ENCODE data around the gene NAPA.

The NAPA gene

DNA sequence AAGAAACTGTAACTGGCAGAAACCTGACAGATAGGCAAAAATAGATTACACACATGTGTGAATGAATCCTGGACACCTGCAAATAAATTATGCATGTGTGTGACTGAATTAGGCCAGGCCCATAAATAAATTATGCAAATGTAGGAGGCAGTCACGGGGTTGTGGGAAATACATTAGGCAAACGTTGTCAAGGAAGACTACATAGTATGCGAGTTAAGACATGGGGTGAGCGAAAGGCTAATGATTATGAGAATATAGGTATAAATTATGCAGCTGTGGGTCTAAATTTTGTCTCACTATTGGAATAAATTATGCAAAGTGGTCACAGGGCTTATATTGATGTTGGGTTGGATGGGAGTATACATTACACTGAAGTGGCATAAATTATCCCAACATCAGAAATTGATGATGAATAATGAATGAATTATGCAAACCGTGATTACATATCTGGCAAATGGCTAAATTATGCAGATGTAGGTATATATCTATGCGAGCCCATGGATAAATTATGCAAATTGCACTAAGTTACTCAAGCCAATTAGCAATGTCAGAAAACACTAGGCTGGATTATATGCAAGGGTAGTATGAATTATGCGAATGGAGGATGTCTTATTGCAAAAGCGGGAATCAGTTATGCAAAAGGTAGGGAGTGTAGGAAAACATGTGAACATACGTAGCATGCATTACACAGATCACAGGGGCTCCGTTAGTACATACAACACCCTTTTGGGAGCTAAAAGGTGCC lies 50.0 kb downstream of the NAPA start:
- no peaks in the 10 kb centered on the region for H3K36me3 ChIP-seq (ENCODE audit: control insufficient read depth in 2 of 2, insufficient read depth in 2 of 2, low read length in 2 of 2)
- no peak overlapping the region for H3K4me3 ChIP-seq (ENCODE audit: low read length in 2 of 2)
- H3K4me1 ChIP-seq (ENCODE audit: control insufficient read depth in 2 of 2, insufficient read depth in 2 of 2, low read length in 2 of 2), result no peaks in the 10 kb centered on the region
- H3K27ac ChIP-seq (ENCODE audit: low read depth in 2 of 2, low read length in 2 of 2), result no peak overlapping the region
- no peaks in the 10 kb centered on the region for H3K9me3 ChIP-seq (ENCODE audit: control insufficient read depth in 2 of 2, low read length in 2 of 2)
- peaks cover 14 to 20% of the 10 kb centered on the region in 2 donors for H3K27me3 ChIP-seq (ENCODE audit: control insufficient read depth in 2 of 2, insufficient read depth in 2 of 2, low read length in 2 of 2)
- H3K9ac ChIP-seq (ENCODE audit: low read depth in 1 of 2, low read length in 2 of 2), result no peak overlapping the region

DNA sequence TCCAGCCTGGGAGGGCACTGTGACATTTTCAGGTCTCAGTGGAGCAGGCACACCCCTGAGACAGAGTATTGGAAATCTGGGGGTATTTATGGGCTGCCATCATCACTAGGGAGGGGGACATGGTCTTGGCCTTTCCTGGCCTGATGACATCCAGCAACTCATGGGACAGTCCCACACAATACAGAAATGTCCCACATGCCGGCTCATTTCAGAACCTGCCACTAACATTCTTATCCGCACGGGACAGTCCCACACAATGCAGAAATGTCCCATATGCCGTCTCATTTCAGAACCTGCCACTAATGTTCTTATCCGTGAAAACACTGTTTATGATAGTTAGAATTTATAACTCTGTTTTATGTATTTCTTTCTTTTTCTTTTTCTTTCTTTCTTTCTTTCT lies 53.0 kb downstream of the NAPA start:
- Histone ChIP-seq H3K27ac (ENCODE audit: low read depth in 2 of 2, low read length in 2 of 2) (no peak overlapping the region), H3K36me3 (ENCODE audit: control insufficient read depth in 2 of 2, insufficient read depth in 2 of 2, low read length in 2 of 2) (no peaks in the 10 kb centered on the region), H3K27me3 (ENCODE audit: control insufficient read depth in 2 of 2, insufficient read depth in 2 of 2, low read length in 2 of 2) (peaks cover 18 to 33% of the 10 kb centered on the region in 2 donors)

DNA sequence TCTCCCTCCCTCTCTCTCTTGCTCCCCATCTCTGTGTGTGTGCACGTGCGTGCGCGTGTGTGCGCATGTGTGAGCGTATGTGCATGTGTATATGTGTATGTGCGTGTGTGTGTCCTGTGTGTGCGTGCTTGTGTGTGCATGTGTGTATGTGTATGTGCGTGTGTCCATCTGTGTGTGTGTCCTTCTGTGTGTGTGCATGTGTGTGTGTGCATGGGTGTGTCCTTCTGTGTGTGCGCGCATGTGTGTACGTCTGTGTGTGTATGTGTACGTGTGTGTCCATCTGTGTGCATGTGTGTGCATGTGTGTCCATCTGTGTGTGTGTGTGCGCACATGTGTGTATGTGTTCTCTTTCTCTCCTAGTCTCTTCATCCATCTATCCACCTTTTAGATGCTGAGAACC lies 55.4 kb downstream of the NAPA start:
- H3K27ac ChIP-seq (ENCODE audit: low read depth in 2 of 2, low read length in 2 of 2), result no peak overlapping the region
- H3K9ac ChIP-seq (ENCODE audit: low read depth in 1 of 2, low read length in 2 of 2), result no peak overlapping the region
- peaks cover 9% of the 10 kb centered on the region in 2 donors for H3K9me3 ChIP-seq (ENCODE audit: control insufficient read depth in 2 of 2, low read length in 2 of 2)
- no peak overlapping the region for H3K4me3 ChIP-seq (ENCODE audit: low read length in 2 of 2)
- H3K36me3 ChIP-seq (ENCODE audit: control insufficient read depth in 2 of 2, insufficient read depth in 2 of 2, low read length in 2 of 2), result no peaks in the 10 kb centered on the region
- H3K27me3 ChIP-seq (ENCODE audit: control insufficient read depth in 2 of 2, insufficient read depth in 2 of 2, low read length in 2 of 2), result peaks cover 25 to 47% of the 10 kb centered on the region in 2 donors
- no peaks in the 10 kb centered on the region for H3K4me1 ChIP-seq (ENCODE audit: control insufficient read depth in 2 of 2, insufficient read depth in 2 of 2, low read length in 2 of 2)

More for the DNA sequence above, 53.0 kb downstream of the NAPA start:
- no peak overlapping the region for H3K9ac ChIP-seq (ENCODE audit: low read depth in 1 of 2, low read length in 2 of 2)
- no peak overlapping the region for H3K4me3 ChIP-seq (ENCODE audit: low read length in 2 of 2)
- no peaks in the 10 kb centered on the region for H3K4me1 ChIP-seq (ENCODE audit: control insufficient read depth in 2 of 2, insufficient read depth in 2 of 2, low read length in 2 of 2)
- H3K9me3 ChIP-seq (ENCODE audit: control insufficient read depth in 2 of 2, low read length in 2 of 2), result no peaks in the 10 kb centered on the region

DNA sequence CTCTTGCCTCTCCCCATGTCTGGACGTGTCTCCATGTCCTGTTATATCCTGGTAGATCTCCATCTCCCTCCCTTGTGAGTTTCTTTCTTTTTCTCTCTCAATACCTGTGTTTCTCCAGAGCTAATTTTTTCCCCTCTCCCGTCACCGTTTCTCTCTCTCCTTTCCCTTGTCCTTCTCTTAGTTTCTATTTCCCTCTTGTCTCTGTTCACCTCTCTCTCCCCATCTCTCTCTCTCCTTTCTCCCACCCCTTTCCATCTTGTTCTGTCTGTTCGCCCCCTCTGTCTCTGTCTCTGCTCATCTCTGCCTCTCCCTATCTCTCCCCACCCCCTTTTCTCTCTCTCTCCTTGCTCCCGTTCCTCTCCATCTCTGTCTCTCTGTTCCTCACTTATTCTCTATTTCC lies 56.2 kb downstream of the NAPA start:
- peaks cover 9% of the 10 kb centered on the region in 2 donors for H3K9me3 ChIP-seq (ENCODE audit: control insufficient read depth in 2 of 2, low read length in 2 of 2)
- H3K27me3 ChIP-seq (ENCODE audit: control insufficient read depth in 2 of 2, insufficient read depth in 2 of 2, low read length in 2 of 2), result peaks cover 25 to 47% of the 10 kb centered on the region in 2 donors
- no peak overlapping the region for H3K9ac ChIP-seq (ENCODE audit: low read depth in 1 of 2, low read length in 2 of 2)
- H3K36me3 ChIP-seq (ENCODE audit: control insufficient read depth in 2 of 2, insufficient read depth in 2 of 2, low read length in 2 of 2), result no peaks in the 10 kb centered on the region
- H3K4me1 ChIP-seq (ENCODE audit: control insufficient read depth in 2 of 2, insufficient read depth in 2 of 2, low read length in 2 of 2), result no peaks in the 10 kb centered on the region
- no peak overlapping the region for H3K27ac ChIP-seq (ENCODE audit: low read depth in 2 of 2, low read length in 2 of 2)
- no peak overlapping the region for H3K4me3 ChIP-seq (ENCODE audit: low read length in 2 of 2)

DNA sequence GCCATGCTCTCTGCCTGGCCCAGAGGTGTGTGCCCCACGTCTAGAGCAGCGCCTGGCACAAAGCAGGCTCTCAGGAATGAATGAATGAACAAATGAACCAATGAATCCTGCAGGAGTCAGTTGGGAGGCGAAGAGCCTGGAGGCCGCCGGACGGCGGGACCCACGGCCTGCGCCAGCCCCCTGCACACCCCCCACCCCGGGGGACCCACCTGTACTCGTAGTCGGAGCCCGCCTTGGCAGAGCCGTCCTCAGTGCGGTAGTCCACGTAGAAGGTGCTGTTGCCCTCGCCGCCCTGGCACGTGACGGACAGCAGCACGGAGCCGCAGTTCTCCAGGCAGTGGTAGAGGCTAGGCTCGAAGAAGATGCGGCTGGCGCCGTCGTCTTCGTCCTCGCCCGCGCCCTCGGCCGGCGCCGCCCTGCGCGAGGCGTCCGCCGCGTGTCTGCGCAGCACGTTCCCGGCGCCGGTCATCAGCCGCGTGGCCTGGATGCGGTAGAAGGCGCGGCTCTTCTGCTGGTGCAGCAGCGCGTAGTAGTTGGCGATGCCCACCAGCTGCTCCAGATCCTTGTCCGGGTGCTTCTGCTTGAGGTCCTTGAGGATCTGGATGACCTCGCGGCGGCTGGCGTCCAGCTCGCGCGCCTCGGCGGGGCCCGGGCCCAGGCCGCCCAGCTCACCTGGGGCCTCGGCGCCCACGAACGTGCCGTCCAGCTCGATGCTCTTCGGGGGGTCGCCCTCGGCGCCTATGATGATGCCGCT lies 58.0 kb downstream of the NAPA start:
- no peaks in the 10 kb centered on the region for H3K36me3 ChIP-seq (ENCODE audit: control insufficient read depth in 2 of 2, insufficient read depth in 2 of 2, low read length in 2 of 2)
- no peak overlapping the region for H3K27ac ChIP-seq (ENCODE audit: low read depth in 2 of 2, low read length in 2 of 2)
- no peak overlapping the region for H3K4me3 ChIP-seq (ENCODE audit: low read length in 2 of 2)
- H3K4me1 ChIP-seq (ENCODE audit: control insufficient read depth in 2 of 2, insufficient read depth in 2 of 2, low read length in 2 of 2), result no peaks in the 10 kb centered on the region
- peaks cover 9% of the 10 kb centered on the region in 2 donors for H3K9me3 ChIP-seq (ENCODE audit: control insufficient read depth in 2 of 2, low read length in 2 of 2)
- peaks cover 25 to 49% of the 10 kb centered on the region in 2 donors for H3K27me3 ChIP-seq (ENCODE audit: control insufficient read depth in 2 of 2, insufficient read depth in 2 of 2, low read length in 2 of 2)
- no peak overlapping the region for H3K9ac ChIP-seq (ENCODE audit: low read depth in 1 of 2, low read length in 2 of 2)

DNA sequence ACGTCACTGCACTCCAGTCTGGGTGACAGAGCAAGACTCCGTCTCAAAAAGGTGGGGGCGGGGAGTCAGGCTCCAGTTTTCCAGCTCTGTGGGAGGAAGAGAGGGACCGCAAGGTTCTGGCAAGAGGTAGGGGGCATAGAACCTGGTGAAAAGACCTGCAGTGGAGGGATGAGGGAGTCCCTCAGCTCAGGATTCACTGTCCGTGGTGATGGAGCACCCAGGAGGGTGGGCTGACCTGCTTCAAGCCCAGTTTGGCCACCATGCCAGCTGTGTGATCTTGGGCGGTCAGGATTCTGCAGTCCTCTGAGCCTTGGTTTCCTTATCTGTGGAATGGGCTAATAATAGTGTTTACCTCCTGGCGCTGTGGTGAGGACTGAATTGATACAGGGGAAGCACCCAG lies 64.4 kb downstream of the NAPA start:
- no peak overlapping the region for H3K9ac ChIP-seq (ENCODE audit: low read depth in 1 of 2, low read length in 2 of 2)
- peaks cover 21 to 37% of the 10 kb centered on the region in 2 donors for H3K27me3 ChIP-seq (ENCODE audit: control insufficient read depth in 2 of 2, insufficient read depth in 2 of 2, low read length in 2 of 2)
- H3K9me3 ChIP-seq (ENCODE audit: control insufficient read depth in 2 of 2, low read length in 2 of 2), result peaks cover under 1% of the 10 kb centered on the region in 2 donors
- H3K4me3 ChIP-seq (ENCODE audit: low read length in 2 of 2), result no peak overlapping the region
- H3K36me3 ChIP-seq (ENCODE audit: control insufficient read depth in 2 of 2, insufficient read depth in 2 of 2, low read length in 2 of 2), result no peaks in the 10 kb centered on the region
- peaks cover 0 to 3% of the 10 kb centered on the region in 2 donors for H3K4me1 ChIP-seq (ENCODE audit: control insufficient read depth in 2 of 2, insufficient read depth in 2 of 2, low read length in 2 of 2)
- H3K27ac ChIP-seq (ENCODE audit: low read depth in 2 of 2, low read length in 2 of 2), result no peak overlapping the region

DNA sequence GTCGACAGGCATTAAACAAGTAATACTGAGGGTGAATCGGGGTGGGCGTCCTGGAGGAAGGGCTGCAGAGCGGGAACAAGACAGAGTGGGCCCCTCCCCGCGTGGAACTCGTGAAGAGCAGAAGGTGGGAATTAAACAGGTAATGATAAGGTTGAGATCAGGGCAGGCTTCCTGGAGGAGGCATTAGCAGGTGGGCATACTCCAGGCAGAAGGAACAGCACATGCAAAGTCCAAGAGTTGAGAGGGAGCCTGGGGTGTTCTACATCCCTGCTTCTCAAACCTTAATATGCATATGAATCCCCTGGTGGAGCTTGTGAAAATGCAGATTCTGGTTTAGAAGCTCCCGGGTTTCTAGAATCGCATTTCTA lies 66.5 kb downstream of the NAPA start:
- H3K36me3 ChIP-seq (ENCODE audit: control insufficient read depth in 2 of 2, insufficient read depth in 2 of 2, low read length in 2 of 2), result no peaks in the 10 kb centered on the region
- H3K9me3 ChIP-seq (ENCODE audit: control insufficient read depth in 2 of 2, low read length in 2 of 2), result no peaks in the 10 kb centered on the region
- H3K4me3 ChIP-seq (ENCODE audit: low read length in 2 of 2), result no peak overlapping the region
- H3K27ac ChIP-seq (ENCODE audit: low read depth in 2 of 2, low read length in 2 of 2), result no peak overlapping the region
- H3K27me3 ChIP-seq (ENCODE audit: control insufficient read depth in 2 of 2, insufficient read depth in 2 of 2, low read length in 2 of 2), result peaks cover 37 to 45% of the 10 kb centered on the region in 2 donors
- peaks cover 0 to 3% of the 10 kb centered on the region in 2 donors for H3K4me1 ChIP-seq (ENCODE audit: control insufficient read depth in 2 of 2, insufficient read depth in 2 of 2, low read length in 2 of 2)
- no peak overlapping the region for H3K9ac ChIP-seq (ENCODE audit: low read depth in 1 of 2, low read length in 2 of 2)

DNA sequence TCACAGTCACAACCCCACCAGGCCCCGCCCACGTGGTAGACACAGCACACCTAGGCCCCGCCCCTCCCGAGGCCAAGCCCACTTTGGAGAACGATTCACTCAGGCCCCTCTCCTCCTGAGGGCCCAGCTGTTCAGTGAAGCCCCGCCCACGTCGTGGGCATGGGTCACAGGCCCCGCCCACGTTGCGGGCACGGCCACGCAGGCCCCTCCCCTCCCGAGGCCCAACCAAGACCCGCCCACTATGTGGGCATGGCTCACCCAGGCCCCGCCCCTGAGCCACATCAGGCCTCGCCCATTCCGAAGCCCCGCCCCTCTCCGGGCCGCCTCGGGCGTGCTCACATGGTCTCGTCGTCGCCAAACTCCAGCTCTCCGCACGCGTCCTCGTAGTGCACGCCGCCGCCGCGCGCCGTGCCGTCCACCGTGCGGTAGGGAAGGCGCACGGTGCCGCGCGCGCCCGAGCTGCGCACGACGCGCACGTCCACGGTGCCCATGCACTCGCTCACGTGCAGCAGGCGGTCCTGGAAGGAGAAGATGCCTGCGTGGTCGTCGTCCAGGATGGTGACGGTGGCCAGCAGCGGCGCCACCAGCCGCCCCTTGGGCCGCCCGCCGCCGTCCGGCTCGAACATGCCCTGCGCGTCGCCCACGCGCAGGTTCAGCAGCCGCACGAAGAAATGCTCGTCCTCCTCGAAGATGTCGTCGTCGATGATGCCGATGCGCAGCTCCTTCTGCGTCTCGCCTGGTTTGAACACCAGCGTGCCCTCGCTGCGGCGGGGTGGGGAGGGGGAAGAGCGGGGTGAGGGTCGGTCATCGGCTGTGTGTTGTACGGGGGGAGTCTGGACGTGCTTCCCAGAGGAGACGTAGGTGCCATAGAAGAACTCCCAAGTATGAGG lies 67.1 kb downstream of the NAPA start:
- Histone ChIP-seq H3K9ac (ENCODE audit: low read depth in 1 of 2, low read length in 2 of 2) (no peak overlapping the region), H3K27ac (ENCODE audit: low read depth in 2 of 2, low read length in 2 of 2) (no peak overlapping the region)

DNA sequence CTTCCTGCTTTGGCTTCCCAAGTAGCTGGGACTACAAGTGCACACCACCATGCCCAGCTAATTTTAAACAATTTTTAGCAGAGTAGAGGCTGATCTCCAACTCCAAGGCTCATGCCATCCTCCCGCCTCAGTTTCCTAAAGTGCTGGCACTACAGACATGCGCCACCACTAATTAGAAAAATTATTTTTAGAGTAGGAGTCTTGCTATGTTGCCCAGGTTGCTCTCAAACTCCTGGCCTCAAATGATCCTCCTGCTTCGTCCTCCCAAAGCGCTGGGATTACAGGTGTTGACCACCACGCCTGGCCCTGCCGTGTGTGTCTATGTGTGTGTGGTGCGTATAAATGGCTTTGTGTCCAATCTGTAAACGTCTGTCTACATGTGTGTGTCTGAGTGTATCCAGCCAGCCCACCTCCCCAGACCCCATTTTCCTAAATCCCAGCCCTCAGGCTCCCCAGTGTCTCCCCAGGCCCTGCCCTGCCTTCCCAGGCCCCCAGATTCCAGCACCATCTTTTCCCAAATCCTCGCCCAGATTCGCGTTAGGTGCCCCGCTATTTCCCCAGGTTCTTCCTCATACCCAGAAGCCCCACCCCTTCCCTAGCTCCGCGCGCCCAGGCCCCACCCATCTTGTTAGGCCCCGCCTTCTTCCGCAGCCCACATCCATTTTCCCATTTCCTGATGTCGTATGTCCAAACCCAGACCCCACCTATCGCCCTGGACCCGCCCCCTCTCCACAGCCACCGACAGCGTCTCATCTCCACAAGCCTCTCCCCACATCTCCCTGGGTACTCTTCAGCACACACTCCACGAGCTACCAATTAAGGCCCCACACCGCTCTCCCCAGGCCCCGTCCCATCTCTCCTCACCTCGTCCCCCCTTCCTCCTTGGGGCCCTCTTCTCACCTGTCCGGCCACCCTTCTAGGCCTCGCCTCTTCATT lies 68.1 kb downstream of the NAPA start:
- peaks cover 46 to 50% of the 10 kb centered on the region in 2 donors for H3K27me3 ChIP-seq (ENCODE audit: control insufficient read depth in 2 of 2, insufficient read depth in 2 of 2, low read length in 2 of 2)
- no peak overlapping the region for H3K27ac ChIP-seq (ENCODE audit: low read depth in 2 of 2, low read length in 2 of 2)
- no peaks in the 10 kb centered on the region for H3K36me3 ChIP-seq (ENCODE audit: control insufficient read depth in 2 of 2, insufficient read depth in 2 of 2, low read length in 2 of 2)
- no peaks in the 10 kb centered on the region for H3K9me3 ChIP-seq (ENCODE audit: control insufficient read depth in 2 of 2, low read length in 2 of 2)
- H3K4me1 ChIP-seq (ENCODE audit: control insufficient read depth in 2 of 2, insufficient read depth in 2 of 2, low read length in 2 of 2), result peaks cover 0 to 3% of the 10 kb centered on the region in 2 donors
- H3K4me3 ChIP-seq (ENCODE audit: low read length in 2 of 2), result no peak overlapping the region
- H3K9ac ChIP-seq (ENCODE audit: low read depth in 1 of 2, low read length in 2 of 2), result no peak overlapping the region

More for the DNA sequence above, 67.1 kb downstream of the NAPA start:
- no peaks in the 10 kb centered on the region for H3K36me3 ChIP-seq (ENCODE audit: control insufficient read depth in 2 of 2, insufficient read depth in 2 of 2, low read length in 2 of 2)
- H3K4me3 ChIP-seq (ENCODE audit: low read length in 2 of 2), result no peak overlapping the region
- peaks cover 43 to 49% of the 10 kb centered on the region in 2 donors for H3K27me3 ChIP-seq (ENCODE audit: control insufficient read depth in 2 of 2, insufficient read depth in 2 of 2, low read length in 2 of 2)
- no peaks in the 10 kb centered on the region for H3K9me3 ChIP-seq (ENCODE audit: control insufficient read depth in 2 of 2, low read length in 2 of 2)
- peaks cover 0 to 3% of the 10 kb centered on the region in 2 donors for H3K4me1 ChIP-seq (ENCODE audit: control insufficient read depth in 2 of 2, insufficient read depth in 2 of 2, low read length in 2 of 2)

Data from mucosa of rectum (tissue), 2 donors.